CD4-positive, alpha-beta T cell (primary cell): ENCODE measurements around the gene ZNF423. TPM values are rescaled to one million over a fixed set of nuclear protein-coding genes. Genes with fewer than 3 reads are reported as not detected.

ENCODE experiments used
- ATAC-seq: fragments of 200-7000 bp; cut with Tn5 transposase; one replicate; pipeline ENCODE4 v1.10.0; 2022; ENCODE audit warnings: mild to moderate bottlenecking; ENCODE audit not compliant: poor library complexity
- CTCF ChIA-PET: fragments of 350-600 bp; sonication (Branson Sonifier 250); formaldehyde crosslinking; loops from one replicate; lab custom pipeline; 2021; ENCODE audit warnings: antibody characterized with exemption, inconsistent platforms; lab: Charles Lee
- POLR2A ChIA-PET: fragments of 350-600 bp; sonication (Branson Sonifier 250); formaldehyde crosslinking; loops from one replicate; lab custom pipeline; 2021; ENCODE audit warnings: antibody characterized with exemption, inconsistent platforms; lab: Charles Lee
- DNase-seq, 14 experiments: peaks; one replicate each; pipeline ENCODE4 v3.0.0-alpha.2; 2013 to 2020; ENCODE audit warnings: mixed read lengths in 2 of 14
- H3K27ac ChIP-seq, 2 donors: one replicate each; pipeline versions ENCODE4 v1.5.1 to v1.7.0; 2013; ENCODE audit warnings: low read length in 2 of 2, low read depth in 1 of 2, mild to moderate bottlenecking in 1 of 2
- H3K27me3 ChIP-seq, 2 experiments: 1 replicate in 1 of 2; 2 replicates in 1 of 2; pipeline versions ENCODE4 v1.6.1 to v1.7.0; 2013; ENCODE audit warnings: low read length in 2 of 2, control low read depth in 1 of 2, mild to moderate bottlenecking in 1 of 2, moderate library complexity in 1 of 2; ENCODE audit not compliant: insufficient read depth in 2 of 2, control insufficient read depth in 1 of 2
- H3K36me3 ChIP-seq: one replicate; pipeline ENCODE4 v1.6.1; 2013; ENCODE audit warnings: low read length, control low read depth; ENCODE audit not compliant: insufficient read depth
- H3K4me1 ChIP-seq: one replicate; pipeline ENCODE4 v1.6.1; 2013; ENCODE audit warnings: low read length, control low read depth; ENCODE audit not compliant: insufficient read depth
- H3K4me3 ChIP-seq: one replicate; pipeline ENCODE4 v1.5.1; 2013; ENCODE audit warnings: mild to moderate bottlenecking, low read length, moderate library complexity
- H3K9me3 ChIP-seq, 2 experiments: 1 replicate in 1 of 2; 2 replicates in 1 of 2; pipeline versions ENCODE4 v1.6.1 to v1.7.0; 2013; ENCODE audit warnings: low read length in 2 of 2, mild to moderate bottlenecking in 2 of 2, control low read depth in 1 of 2, moderate library complexity in 1 of 2; ENCODE audit not compliant: control insufficient read depth in 1 of 2, insufficient read depth in 1 of 2
- H3K27ac Mint-ChIP-seq: one replicate; pipeline ENCODE4 v1.8.0; 2020; ENCODE audit warnings: mixed read lengths
- H3K27me3 Mint-ChIP-seq: one replicate; pipeline ENCODE4 v1.8.0; 2021; ENCODE audit warnings: mixed read lengths
- H3K36me3 Mint-ChIP-seq: one replicate; pipeline ENCODE4 v1.8.0; 2021; ENCODE audit warnings: low read depth, mixed read lengths
- H3K4me1 Mint-ChIP-seq: one replicate; pipeline ENCODE4 v1.8.0; 2021; ENCODE audit warnings: low read depth, mixed read lengths
- H3K4me3 Mint-ChIP-seq: one replicate; pipeline ENCODE4 v1.8.0; 2020; ENCODE audit warnings: mild to moderate bottlenecking, mixed read lengths
- H3K9me3 Mint-ChIP-seq: one replicate; pipeline ENCODE4 v1.8.0; 2020; ENCODE audit warnings: mixed read lengths
- CTCF ChIP-seq: fragments of 200-600 bp; IDR thresholded peaks from one replicate; pipeline ENCODE4 v1.8.0; 2022; ENCODE audit warnings: antibody characterized with exemption, mild to moderate bottlenecking
- intact Hi-C, 2 experiments: fragments of 100-400 bp; cut with DNase I in 1 of 2; cut with micrococcal nuclease in 1 of 2; formaldehyde crosslinking; loops; one replicate each; pipeline versions ENCODE4 v1.15.1 to v1.9.0; 2023 to 2025; cut with DNase I, micrococcal nuclease
- total RNA-seq, 174 experiments: library from RNA in 2 of 174; stranded (reverse) in 2 of 174; gene quantifications; one replicate each; pipeline ENCODE4 v1.2.3 and lab custom pipeline; 2021 to 2026

The ZNF423 gene
- total RNA-seq, 2 experiments from 2014 or later = not detected

GRCh38 chr16:49442805-49443204 is 413.1 kb downstream of the ZNF423 start:
- Mint-ChIP-seq H3K4me1 (peaks cover 32% of the 10 kb centered on the region), H3K9me3 (no peaks in the 10 kb centered on the region), H3K36me3 (no peaks in the 10 kb centered on the region), H3K27ac (peak overlapping the region; percentile 80), H3K27me3 (no peaks in the 10 kb centered on the region), H3K4me3 (peak overlapping the region; percentile 15)
- no peak for DNase-seq
- no peaks in the 10 kb centered on the region for H3K27me3 ChIP-seq
- H3K9me3 ChIP-seq = no peaks in the 10 kb centered on the region
- no peaks in the 10 kb centered on the region for H3K36me3 ChIP-seq
- intact Hi-C loops = loop anchor here in 1 of 2 experiments (2.0 to 10.0 kb wide), 2 partner anchors 18 to 412 kb away; partner anchors contain the start of gene ZNF423
- no peak overlapping the region for H3K27ac ChIP-seq
- no peak for TF ChIP-seq CTCF
- H3K4me1 ChIP-seq = peaks cover 21% of the 10 kb centered on the region
- POLR2A ChIA-PET = no interaction called here
- ATAC-seq = no peak
- H3K4me3 ChIP-seq = no peak overlapping the region
- CTCF ChIA-PET = interaction anchor here (0.8 to 1.3 kb wide), 2 partner anchors 150 to 1364 kb away, joined by 3 to 4 read pairs; no protein-coding TSS in a partner anchor

- no peaks in the 10 kb centered on the region for H3K9me3 Mint-ChIP-seq
- POLR2A ChIA-PET = no interaction called here
- intact Hi-C loops = loop anchor here (1.0 to 10.0 kb wide), 5 partner anchors 22 to 413 kb away; partner anchors contain the start of gene ZNF423 (in 1 of the 2)
- H3K36me3 Mint-ChIP-seq = no peaks in the 10 kb centered on the region
- Histone ChIP-seq H3K27ac (peak overlapping the region; percentile 36 to 54), H3K9me3 (no peaks in the 10 kb centered on the region), H3K4me1 (peaks cover 21% of the 10 kb centered on the region), H3K4me3 (peak overlapping the region; percentile 23), H3K36me3 (no peaks in the 10 kb centered on the region), H3K27me3 (no peaks in the 10 kb centered on the region)
- TF ChIP-seq CTCF = peak; percentile 64
- DNase-seq = peak; percentile 57 to 88 (median 76)
- ATAC-seq = peak; percentile 99
- H3K27me3 Mint-ChIP-seq = no peaks in the 10 kb centered on the region
- peak overlapping the region; percentile 43 for H3K4me3 Mint-ChIP-seq
- H3K27ac Mint-ChIP-seq = peak overlapping the region; percentile 80
- CTCF ChIA-PET = no interaction called here
- peaks cover 32% of the 10 kb centered on the region for H3K4me1 Mint-ChIP-seq
Observed at GRCh38 chr16:49441366-49441780, 414.5 kb downstream of the ZNF423 start.

- H3K27ac ChIP-seq = peak overlapping the region in 1 of 2 donors; percentile 54
- Mint-ChIP-seq H3K27me3 (peaks cover 1% of the 10 kb centered on the region), H3K4me3 (peak overlapping the region; percentile 43), H3K27ac (peak overlapping the region; percentile 80), H3K4me1 (peaks cover 32% of the 10 kb centered on the region), H3K36me3 (no peaks in the 10 kb centered on the region), H3K9me3 (no peaks in the 10 kb centered on the region)
- intact Hi-C loops = loop anchor here (1.0 to 10.0 kb wide), 5 partner anchors 23 to 414 kb away; partner anchors contain the start of gene ZNF423 (in 1 of the 2)
- H3K4me1 ChIP-seq = peaks cover 21% of the 10 kb centered on the region
- DNase-seq (no peak), ATAC-seq (peak; percentile 18)
- no peaks in the 10 kb centered on the region for H3K9me3 ChIP-seq
- ChIA-PET CTCF (interaction anchor here (1.8 kb wide), 1 partner anchor 153 kb away, joined by 5 read pairs; no protein-coding TSS in a partner anchor), POLR2A (no interaction called here)
- no peaks in the 10 kb centered on the region for H3K27me3 ChIP-seq
- no peak overlapping the region for H3K4me3 ChIP-seq
- H3K36me3 ChIP-seq = no peaks in the 10 kb centered on the region
- no peak for TF ChIP-seq CTCF
Observed at GRCh38 chr16:49440156-49441065, 415.5 kb downstream of the ZNF423 start.
